HG03571 (cell line): ENCODE results near the gene SLC2A10.

Source experiments
- ATAC-seq: cut with Tn5 transposase; IDR thresholded peaks from one replicate; pipeline ENCODE4 v1.9.1; 2021; ENCODE audit not compliant: unreplicated experiment

The SLC2A10 gene

DNA sequence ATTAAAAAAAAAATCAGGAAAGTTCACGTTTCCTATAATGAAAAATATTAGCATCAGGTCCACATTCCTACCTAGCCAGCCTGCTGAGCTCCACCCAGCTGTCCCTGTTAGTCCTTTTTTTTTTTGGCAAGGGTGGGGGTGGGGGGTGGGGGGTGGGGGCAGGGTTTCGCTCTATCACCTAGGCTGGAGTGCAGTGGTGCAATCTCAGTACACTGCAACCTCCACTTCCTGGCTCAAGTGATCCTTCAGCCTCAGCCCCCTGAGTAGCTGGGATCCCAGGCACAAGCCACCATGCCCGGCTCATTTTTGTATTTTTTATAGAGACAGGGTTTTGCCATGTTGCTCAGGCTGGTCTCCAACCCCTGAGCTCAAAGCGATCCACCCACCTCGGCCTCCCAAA is 7.5 kb upstream of the SLC2A10 start:
- no peak for ATAC-seq

DNA sequence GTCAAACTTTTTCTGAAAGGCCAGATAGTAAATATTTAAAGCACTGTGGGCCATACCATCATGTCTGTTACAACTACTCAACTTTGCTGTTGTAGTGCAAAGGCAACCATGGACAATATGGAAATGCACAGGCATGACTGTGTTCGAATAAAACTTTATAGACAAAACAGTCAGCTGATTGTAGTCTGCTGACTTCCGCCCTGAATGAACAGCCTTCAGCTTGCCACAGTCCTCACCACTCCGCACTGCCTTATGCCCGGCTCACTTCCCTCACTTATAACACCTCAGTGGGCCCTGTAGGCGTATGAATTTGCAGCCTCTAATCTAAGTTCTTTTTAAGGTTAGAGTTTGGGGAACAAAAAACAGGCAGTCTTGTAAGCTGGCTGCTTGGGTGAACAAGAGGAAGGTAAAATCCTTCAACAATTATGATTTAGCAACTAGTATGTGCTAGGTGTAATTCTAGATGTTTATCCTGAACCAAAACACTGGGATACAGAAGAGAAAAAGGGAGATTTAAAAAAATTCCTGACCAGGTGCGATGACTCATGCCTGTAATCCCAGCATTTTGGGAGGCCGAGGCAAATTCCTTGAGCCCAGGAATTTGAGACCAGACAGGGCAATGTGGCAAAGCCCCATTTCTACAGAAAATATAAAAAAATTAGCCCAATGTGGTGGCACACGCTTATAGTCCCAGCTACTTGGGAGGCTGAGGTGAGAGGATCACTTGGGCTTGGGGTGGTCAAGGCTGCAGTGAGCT is 6.8 kb upstream of the SLC2A10 start:
- ATAC-seq = no peak

DNA sequence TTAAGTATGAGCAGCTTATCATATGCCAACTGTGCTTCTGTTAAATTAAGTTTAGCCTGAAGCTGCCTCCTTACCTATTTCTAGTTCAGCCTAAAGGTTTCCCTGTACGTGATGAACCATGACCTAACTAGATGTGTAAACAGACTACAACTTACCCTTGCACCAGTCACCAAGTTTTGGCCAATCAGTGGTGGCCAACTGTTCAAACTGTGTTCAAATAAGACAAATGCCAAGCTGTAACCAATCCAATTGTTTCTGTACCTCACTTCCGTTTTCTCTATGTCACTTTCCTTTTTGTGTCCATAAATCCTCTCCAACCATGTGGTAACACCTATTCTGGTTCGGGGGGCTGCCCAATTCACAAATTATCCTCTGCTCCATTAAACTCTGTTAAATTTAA is 6.0 kb upstream of the SLC2A10 start:
- no peak for ATAC-seq

DNA sequence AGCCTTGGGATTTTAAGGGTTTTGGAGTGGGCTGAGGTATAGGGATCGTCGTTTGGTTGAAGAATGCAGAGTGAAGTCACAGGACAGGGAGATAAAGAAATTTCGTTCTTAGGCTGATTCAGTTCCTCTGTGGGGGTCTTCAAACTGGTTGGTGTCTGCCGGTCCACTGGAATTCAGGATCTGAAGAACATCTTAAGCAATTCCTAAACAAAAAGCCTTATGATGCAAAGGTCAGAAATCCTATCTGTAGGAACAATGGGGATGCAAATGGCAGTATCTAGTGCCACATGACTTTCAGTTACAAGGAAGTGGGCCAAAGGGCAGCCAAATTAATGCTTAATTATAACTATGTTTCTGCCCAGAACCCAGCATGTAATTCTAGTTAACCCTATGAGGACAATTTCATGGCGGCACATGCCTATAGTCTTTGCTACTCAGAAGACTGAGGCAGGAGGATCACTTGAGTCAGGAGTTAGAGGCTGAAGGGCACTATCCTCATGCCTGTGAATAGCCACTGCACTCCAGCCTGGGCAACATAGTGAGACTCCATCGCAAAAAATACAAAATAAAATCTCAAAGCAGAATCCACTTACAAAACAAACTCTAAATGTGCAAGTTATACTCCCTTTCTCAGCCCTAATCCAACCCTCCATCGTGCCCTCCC is 4.6 kb upstream of the SLC2A10 start:
- ATAC-seq = no peak

DNA sequence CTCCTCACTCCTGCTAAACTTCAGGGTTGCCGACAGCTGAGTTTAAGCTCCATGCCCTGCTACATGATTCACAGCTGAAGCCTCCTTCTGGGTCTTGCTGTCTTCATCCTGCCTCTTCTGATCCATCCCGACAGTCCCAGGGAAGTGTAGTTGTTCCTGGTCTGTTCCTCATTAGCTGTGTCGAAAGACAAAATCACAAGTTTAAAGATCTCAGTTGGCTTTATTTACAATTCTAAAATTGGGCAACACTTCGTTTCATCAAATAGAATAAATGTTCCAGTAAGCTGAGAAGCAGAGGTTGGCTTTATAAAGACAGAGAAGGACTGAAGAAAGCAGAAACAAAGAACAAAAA is 4.1 kb upstream of the SLC2A10 start:
- no peak for ATAC-seq

DNA sequence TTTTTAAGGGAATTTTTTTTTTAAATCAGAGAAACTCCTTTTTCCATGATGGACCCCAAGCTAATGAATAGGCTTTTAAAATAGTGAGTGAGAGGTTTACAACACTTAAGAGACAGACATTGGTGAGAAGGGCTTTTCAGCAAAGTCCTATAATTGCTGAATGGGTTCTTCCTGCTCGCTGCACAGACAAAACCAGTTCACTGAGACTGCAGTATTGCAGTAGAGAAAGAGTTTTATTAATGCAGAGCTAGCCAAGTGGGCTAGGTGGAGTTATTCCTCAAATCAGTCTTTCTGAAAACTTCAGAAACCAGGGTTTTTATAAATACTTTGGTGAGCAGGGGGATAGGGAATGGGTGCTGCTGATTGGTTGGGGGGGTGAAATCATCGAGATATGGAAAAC is 3.2 kb upstream of the SLC2A10 start:
- no peak for ATAC-seq

DNA sequence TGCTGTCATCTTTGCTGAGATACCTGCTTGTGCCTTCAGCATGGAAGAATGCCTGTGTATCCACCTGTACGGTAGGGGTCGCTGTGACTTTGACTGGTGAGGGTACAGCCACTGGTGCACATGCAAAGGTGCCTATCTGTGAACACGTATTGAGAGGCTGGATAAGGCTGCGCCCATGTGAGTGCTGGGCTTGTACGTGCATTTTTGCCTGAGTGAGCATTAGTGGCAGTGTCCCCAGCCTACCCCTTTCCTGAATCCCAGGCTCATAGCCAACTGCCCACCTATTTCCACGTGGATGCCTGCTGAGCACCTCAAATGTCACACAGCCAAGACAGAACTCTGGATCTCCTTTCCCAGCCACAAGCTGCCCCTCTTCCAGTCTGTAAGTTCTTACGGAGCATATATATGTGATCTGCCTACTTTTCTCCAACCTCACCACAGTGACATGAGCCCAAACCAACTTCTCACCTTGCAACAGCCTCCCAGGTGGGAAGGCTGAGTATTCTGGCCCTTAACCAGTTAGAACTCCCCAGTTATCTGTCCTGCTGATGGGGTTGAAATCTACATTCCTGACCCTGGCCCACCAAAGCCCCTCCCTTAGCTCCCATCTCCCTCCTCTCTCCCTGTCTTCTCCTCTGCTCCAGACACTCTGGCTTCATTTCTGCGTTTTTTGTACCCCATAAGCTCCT is 1.1 kb upstream of the SLC2A10 start:
- ATAC-seq = no peak

DNA sequence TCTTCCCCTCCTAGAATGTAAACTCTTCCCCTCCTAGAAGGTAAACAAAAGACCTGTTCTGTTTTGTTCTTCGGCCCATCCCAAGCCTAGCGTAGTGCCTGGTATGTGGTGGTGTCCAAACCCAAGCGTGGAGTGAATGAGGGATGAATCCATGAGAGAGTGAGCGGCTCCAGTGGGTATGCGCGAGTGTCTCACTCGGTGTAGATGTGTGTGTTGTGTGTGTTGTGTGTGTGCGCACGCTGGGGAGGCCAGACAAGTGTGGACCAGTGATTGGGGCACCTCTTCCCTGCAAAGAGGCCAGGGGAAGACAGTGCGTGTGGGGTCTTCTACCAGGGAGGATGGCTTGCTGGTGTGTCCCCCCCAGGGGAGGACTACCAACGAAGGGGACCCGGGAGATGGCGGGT is 392 bp upstream of the SLC2A10 start:
- no peak for ATAC-seq

DNA sequence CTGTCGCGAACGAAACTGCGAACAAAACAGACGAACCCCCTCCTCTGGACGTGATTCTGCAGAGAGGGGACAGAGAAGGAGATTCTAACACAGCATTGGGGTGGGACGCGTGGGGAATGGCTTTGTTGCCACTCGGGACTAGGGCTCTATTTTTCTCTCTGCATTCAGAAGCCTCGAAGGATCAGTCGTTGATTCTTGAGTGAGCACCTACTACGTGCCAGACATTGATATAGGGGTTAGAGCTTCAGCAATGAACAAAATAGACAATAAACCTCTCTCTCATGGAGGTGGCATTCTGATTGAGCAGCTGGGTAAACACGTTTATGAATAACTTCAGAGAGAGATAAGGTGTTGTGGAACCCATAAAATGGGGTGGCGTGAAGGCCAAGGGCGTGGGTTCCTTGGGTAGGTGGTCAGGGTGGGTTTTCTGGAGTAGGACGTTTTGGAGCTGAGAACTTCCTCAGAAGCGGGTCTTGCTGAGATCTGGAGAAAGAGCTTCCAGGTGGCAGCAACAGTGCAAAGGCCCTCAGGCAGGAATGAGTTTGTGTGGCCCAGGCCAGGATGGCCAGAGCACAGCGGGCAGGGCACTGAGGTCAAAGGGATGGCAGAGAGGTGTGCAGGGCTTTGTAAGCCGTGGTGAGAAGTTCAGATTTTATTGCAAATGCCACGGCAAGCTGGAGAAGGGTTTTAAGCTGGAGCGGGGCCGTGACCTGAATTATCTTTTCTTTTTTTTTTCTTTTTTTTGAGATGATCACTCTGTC is 884 bp downstream of the SLC2A10 start:
- ATAC-seq = no peak

DNA sequence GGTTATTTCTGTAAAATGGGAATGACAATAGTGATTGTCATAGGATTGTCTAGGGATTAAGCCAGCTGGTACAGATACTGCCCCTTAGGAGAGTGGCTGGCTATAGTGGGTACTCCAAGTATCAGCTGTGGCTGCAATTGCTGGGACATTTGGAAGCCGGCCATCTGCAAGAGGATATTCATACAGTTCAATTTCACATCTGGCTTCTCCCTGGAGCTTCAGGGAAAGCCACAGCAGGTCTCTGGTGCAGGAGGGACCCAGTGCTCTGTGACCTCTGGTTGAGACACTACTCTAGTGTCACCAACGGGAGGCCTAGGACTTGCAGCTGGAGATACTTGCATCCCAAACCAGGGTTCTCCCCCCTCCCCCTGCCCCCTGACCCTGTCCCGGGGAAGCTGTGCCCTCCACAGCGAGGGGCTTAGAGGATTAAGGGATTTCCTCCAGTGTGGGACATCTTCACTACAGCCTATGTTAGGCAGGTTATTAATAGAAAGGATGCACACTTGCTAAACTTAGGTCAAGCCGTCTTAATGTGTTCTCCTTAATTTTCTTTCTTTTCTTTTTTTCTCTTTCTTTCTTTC is 2.7 kb downstream of the SLC2A10 start:
- ATAC-seq = no peak

DNA sequence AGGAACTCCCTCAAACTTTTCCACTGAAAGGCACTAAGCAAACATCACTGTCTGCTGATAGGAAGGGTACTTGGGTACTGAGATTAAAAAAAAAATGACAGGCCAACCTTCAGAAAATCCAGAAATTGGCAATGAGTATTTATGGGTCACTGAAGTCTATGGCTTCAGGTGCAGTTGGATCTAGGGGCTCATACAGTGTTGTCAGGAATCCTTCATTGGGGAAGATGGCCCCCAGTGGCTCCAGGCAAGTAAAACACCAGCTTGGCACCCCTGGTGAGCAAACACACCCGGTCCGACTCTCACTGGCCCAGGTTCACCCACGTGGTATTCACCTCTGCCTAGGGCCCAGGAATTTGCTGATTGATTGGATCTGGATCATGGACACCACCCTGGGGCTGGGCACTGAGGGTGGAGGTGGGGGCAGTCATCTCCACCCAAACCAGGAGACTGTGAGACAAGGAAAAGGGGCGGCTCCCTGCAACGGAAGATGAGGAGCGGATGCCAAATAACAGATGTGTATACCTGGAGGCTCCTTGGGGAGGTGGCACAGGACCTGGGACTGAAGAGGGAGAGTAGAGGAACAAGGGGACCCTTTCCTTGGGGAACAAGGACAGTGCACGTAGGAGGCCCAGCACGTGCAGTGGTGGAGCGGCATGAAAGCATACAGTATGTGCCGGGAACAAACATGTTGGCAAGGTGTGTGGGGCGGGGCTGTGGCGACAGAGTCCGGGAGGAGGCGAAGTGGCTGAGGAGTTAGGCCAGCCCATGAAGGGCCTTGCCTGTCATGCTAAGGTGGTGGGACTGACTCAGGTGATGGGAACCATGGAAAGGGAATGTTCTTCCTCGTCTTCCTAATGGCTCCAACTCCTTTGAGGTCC is 4.7 kb downstream of the SLC2A10 start:
- no peak for ATAC-seq

DNA sequence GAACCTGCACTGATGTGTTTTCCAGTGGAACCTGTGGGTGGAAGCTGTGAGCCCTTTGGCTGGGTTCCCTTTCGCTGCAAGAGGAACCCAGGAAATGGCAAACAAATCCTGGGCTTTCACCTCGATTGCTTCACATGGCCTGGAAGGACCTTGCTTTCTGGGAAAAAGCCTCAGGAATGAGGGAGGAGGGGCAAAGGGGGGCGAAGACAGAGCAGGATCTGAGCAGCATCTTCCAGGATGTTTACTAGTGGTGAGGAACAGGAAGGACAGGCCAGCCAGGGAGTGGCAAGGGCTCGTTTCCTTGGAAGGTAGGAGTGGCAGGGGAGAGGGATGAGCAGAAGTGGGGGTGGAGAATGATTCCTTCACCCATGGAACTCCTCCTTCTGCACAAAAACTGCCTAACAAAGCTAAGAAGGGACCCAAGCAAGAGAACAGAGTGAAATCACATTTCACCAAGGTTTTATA is 5.9 kb downstream of the SLC2A10 start:
- no peak for ATAC-seq

DNA sequence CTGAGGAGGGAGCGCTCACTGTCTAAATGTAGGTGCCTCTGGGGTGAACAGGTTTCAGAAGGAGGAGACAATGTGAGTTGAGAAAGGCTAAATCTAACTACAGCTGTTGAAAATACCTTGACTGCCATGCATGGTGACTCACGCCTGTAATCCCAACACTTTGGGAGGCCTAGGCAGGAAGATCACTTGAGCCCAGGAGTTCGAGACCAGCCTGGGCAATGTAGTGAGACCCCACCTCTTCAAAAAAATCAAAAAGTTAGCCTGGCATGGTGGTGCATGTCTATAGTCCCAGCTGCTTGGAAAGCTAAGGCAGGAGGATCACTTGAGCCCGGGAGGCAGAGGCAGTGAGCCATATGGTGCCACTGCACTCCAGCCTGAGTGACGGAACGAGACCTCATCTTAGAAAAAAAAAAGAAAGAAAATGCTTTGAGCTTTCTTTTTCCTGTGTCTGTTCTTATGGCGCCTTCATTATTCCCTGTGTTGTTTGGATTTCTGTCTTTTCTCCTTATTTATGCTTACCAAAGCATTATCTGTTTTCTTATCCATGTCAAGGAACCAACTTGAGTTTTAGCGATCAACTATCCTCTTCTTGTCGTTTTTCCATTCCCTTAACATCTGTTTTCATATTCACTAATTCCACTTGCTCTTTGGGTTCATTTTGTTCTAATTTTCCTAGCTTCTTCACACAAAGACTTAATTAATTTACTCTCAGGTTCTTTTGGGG is 8.5 kb downstream of the SLC2A10 start:
- ATAC-seq = no peak

DNA sequence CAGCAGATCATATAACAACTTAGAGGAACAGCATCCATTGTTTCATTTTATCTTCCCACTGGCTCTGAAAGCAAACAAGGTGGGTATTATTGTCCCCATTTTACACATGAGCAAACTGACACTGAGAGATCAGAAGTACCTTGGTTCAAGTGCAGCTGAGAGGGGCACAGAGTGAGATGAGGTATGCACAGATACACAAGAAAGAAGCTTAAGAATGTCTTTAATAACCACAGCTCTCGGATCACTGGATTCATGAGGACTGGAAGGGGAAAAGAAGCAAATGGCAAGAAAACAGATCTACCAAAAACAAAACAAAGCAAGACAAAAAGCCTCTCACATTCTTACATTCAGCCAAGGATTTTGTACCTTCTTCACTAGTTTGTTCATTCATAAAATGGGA is 10.6 kb downstream of the SLC2A10 start:
- no peak for ATAC-seq

DNA sequence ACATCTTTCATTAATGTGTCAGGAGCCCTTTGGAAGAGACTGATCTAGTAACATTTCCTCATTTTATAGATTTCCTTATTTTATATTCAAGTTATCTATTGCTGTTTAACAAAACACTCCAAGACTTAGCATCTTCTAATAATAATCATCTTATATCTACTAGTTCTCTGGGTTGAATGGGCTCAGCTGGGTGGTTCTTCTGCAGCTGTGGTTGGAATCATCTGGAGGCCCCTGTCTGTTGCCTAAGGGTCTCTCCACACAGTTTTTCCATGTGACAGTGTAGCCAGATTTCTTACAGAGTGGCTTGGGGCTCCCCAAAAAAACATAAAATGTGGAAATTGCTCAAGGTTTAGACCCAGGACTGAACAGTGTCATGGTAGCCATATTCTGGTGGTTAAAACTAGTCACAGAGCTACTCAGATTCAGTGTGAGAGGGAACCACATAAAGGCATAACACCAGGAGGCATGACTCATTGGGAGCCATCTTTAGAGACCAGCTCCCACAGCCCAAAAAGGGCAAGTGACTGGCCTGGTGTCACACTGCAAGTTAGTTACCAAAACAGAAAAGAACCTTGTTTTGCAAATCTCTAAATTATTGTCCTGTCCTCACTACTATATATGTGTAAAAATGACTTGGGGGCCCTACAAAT is 11.5 kb downstream of the SLC2A10 start:
- no peak for ATAC-seq

DNA sequence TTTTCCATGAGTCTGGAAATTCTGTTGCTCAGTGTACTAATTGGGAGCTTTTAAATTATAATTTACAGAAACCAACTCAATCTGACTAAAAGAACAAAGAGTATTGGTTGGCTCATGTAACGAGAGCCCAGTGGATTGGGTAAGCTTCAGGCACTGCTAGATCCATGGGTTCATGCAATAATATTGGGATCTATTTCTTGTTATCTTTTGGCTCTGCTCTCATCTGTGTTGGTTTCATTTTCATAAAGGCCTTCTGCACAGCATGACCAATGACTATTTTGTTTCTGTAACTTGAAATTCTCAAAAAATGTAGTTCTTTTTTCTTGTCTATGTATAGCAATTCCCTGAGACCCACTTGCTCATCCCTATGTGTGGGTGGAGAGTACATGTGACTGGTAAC is 12.0 kb downstream of the SLC2A10 start:
- no peak for ATAC-seq

DNA sequence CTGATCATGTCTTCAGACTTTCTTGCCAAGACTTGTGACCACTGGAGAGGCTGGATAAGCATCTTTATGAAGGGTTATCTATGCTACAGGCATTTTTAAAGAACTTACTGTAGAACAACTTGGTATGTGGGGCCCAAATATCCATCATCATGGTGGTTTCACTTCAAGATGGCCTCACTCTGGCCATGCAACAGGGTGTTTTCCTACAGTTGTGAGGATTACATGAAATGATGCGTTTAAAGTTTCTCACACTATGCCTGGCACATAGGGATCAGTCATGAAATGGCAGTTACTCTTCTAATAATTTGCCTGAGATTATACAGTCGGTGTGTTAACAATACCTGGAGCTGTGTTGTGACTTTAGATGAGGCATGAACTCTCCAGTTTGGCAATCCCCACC is 13.0 kb downstream of the SLC2A10 start:
- ATAC-seq = no peak

DNA sequence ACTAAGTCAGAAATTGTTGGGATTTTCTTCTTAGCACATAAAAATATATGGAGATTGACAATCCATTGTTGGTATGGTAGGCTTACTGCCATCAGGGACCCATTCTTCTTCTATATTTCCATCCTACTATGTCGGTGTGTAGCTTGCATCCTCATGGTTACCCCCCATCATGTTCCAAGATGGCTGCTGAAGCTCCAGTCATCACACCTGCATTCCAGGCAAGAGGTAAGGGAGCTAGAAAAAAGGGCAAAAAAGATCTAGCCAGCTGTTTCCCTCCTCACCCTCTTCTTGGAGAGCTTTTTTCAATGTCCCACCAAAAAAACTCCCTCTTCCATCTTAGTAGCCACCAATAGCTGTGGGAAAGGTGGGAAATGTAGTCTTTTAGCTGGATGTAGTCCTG is 13.6 kb downstream of the SLC2A10 start:
- ATAC-seq = no peak

DNA sequence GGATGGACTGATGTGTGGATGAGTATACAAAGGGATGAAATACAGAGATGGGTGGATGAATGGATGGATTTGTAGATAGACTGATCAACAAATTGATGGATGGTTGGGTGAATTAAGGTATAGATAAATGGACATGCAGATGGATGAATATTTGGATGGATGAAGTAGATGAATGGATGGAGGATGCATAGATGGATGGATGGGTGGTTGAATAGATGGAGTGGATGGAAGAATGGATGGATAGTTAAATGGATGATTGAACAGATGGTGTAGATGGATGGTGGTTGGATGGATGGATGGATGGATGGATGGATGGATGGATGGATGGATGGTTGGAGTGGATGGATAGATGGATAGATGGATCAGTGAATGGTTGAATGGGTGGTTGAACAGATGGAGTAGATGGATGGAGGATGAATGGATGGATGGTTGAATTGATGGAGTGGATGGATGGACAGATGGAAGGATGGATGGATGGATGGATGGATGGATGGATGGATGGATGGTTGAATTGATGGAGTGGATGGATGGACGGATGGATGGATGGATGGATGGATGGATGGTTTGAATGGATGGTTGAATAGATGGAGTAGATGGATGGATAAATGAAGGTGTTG is 15.0 kb downstream of the SLC2A10 start:
- ATAC-seq = no peak
